Measurements from ENCODE around the gene GTPBP6.

DNA sequence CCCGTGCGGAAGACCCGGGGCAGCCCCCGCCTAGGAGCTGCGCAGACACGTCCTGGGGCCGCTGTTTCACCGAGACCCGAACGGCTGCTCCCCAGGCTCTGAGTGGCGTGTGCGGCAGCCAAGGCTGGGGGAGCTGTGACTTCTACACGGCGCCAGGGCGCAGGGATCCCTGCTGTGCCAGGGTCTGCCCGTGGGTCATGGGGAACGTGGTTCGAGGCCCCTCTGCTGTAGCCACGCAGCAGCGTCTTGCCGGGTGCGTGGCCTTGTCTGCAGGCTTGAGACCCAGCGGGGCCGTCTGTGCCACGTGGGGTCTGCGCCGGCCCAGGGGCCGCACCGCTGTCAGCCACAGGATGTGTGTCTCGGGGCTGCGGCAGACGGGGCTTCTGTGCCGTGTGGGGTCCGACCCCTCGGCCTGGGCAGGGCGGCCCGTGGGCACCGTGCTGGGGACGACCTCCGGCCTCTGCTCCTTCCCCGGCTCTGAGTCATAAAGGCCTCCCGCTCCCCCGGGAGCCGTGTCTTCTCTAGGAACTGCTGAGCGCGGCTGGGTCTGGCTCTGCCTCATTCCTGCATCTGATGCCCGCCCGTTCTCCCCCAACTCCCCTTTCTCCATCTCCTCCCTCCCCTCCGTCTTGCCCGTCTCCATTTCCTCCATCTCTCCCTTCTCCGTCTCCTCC lies 12.7 kb upstream of the GTPBP6 start:
- TF ChIP-seq PATZ1 (CRISPR knock-in tag; IDR thresholded peaks at IDR 0.05; ENCODE audit: borderline replicate concordance) (no peak), ZNF565 (CRISPR knock-in tag; conservative IDR thresholded peaks at IDR 0.05; ENCODE audit: low read depth) (no peak), OSR1 (CRISPR knock-in tag; IDR thresholded peaks at IDR 0.05) (no peak), GLIS3 (CRISPR knock-in tag; IDR thresholded peaks at IDR 0.05) (no peak), ISL1 (CRISPR knock-in tag; IDR thresholded peaks at IDR 0.05) (no peak), ZNF8 (CRISPR knock-in tag; IDR thresholded peaks at IDR 0.05) (no peak), ZNF70 (CRISPR knock-in tag; IDR thresholded peaks at IDR 0.05) (no peak), CSDC2 (CRISPR knock-in tag; IDR thresholded peaks at IDR 0.05) (no peak), TOX (CRISPR knock-in tag; IDR thresholded peaks at IDR 0.05; ENCODE audit: borderline replicate concordance) (no peak), CREB5 (CRISPR knock-in tag; IDR thresholded peaks at IDR 0.05; ENCODE audit: low read depth) (no peak)
- TF ChIP-seq, protein P1, sequence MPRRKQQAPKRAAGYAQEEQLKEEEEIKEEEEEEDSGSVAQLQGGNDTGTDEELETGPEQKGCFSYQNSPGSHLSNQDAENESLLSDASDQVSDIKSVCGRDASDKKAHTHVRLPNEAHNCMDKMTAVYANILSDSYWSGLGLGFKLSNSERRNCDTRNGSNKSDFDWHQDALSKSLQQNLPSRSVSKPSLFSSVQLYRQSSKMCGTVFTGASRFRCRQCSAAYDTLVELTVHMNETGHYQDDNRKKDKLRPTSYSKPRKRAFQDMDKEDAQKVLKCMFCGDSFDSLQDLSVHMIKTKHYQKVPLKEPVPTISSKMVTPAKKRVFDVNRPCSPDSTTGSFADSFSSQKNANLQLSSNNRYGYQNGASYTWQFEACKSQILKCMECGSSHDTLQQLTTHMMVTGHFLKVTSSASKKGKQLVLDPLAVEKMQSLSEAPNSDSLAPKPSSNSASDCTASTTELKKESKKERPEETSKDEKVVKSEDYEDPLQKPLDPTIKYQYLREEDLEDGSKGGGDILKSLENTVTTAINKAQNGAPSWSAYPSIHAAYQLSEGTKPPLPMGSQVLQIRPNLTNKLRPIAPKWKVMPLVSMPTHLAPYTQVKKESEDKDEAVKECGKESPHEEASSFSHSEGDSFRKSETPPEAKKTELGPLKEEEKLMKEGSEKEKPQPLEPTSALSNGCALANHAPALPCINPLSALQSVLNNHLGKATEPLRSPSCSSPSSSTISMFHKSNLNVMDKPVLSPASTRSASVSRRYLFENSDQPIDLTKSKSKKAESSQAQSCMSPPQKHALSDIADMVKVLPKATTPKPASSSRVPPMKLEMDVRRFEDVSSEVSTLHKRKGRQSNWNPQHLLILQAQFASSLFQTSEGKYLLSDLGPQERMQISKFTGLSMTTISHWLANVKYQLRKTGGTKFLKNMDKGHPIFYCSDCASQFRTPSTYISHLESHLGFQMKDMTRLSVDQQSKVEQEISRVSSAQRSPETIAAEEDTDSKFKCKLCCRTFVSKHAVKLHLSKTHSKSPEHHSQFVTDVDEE (CRISPR knock-in tag; IDR thresholded peaks at IDR 0.05), result no peak

Measured in SK-N-SH treated with all-trans-retinoic acid at 6 μM for 48 hours (cell line).